Smooth muscle cell (in vitro differentiated cells): ENCODE results near the gene C16orf89. TPM values are rescaled to one million over a fixed set of nuclear protein-coding genes. Genes with fewer than 3 reads are reported as not detected.

Experiments used
- DNase-seq: peaks from one replicate; lab custom pipeline; 2025; ENCODE audit not compliant: unreplicated experiment; lab: John Stamatoyannopoulos, UW
- H2AFZ ChIP-seq: fragments of 200-600 bp; sonication (generic); 2 replicates; pipeline ENCODE4 v1.6.0; 2016; ENCODE audit warnings: antibody characterized with exemption, low read depth, mild to moderate bottlenecking
- H3F3A ChIP-seq: fragments of 200-600 bp; sonication (generic); 2 replicates; pipeline ENCODE4 v1.6.0; 2017; ENCODE audit warnings: antibody characterized with exemption, low read depth
- H3K27ac ChIP-seq: fragments of 200-600 bp; sonication (generic); 2 replicates; pipeline ENCODE4 v1.5.1; 2016; ENCODE audit warnings: low read depth, mild to moderate bottlenecking
- H3K27me3 ChIP-seq: fragments of 200-600 bp; sonication (generic); 2 replicates; pipeline ENCODE4 v1.6.1; 2016; ENCODE audit warnings: low read depth, mild to moderate bottlenecking
- H3K36me3 ChIP-seq: fragments of 200-600 bp; sonication (generic); 2 replicates; pipeline ENCODE4 v1.5.1; 2016; ENCODE audit warnings: low read depth
- H3K4me1 ChIP-seq: fragments of 200-600 bp; sonication (generic); 2 replicates; pipeline ENCODE4 v1.5.1; 2016; ENCODE audit warnings: low read depth
- H3K4me2 ChIP-seq: fragments of 200-600 bp; sonication (generic); 2 replicates; pipeline ENCODE4 v1.6.0; 2016; ENCODE audit warnings: mild to moderate bottlenecking
- H3K4me3 ChIP-seq: fragments of 200-600 bp; sonication (generic); 2 replicates; pipeline ENCODE4 v1.5.1; 2016; ENCODE audit warnings: mild to moderate bottlenecking
- H3K79me2 ChIP-seq: fragments of 200-600 bp; sonication (generic); 2 replicates; pipeline ENCODE4 v1.6.0; 2016; ENCODE audit warnings: low read depth, mild to moderate bottlenecking
- H3K9ac ChIP-seq: fragments of 200-600 bp; sonication (generic); 2 replicates; pipeline ENCODE4 v1.6.0; 2016; ENCODE audit warnings: low read depth
- H3K9me3 ChIP-seq: fragments of 200-600 bp; sonication (generic); replicated peaks from 2 replicates; pipeline ENCODE4 v1.5.1; 2016; ENCODE audit warnings: low read depth
- H4K20me1 ChIP-seq: fragments of 200-600 bp; sonication (generic); 2 replicates; pipeline ENCODE4 v1.6.0; 2016; ENCODE audit warnings: low read depth
- CTCF ChIP-seq: fragments of 200-600 bp; sonication (generic); IDR thresholded peaks from 2 replicates; pipeline ENCODE4 v1.5.1; 2017; ENCODE audit warnings: borderline replicate concordance, mild to moderate bottlenecking, antibody characterized with exemption; ENCODE audit not compliant: insufficient read depth, poor library complexity, severe bottlenecking
- WGBS: methylation state at CpG from one replicate; pipeline ENCODE4 v1.1.7; 2016; ENCODE audit warnings: low lambda C conversion rate; 5-methylcytosine and 5-hydroxymethylcytosine counted together
- polyA plus RNA-seq: library from polyadenylated mRNA; unstranded; fragments of >200 nt; fragmentation: Nextera tagmentation; extraction: Ambion mirVana; gene quantifications from 2 replicates; pipeline ENCODE4 v1.2.1, GENCODE V29; 2016
- total RNA-seq: library from RNA; depleted of rRNA; stranded (reverse); fragments of >200 nt; gene quantifications from 2 replicates; pipeline ENCODE4 v1.2.3, GENCODE V29; 2014

Gene C16orf89
- total and polyA plus RNA-seq, 2 experiments from 2014 or later, result not detected

GRCh38 chr16:5030251-5030870 lies 35.4 kb downstream of the C16orf89 start:
- Histone ChIP-seq H3K27me3 (no peaks in the 10 kb centered on the region), H3K4me1 (peaks cover 7% of the 10 kb centered on the region), H3K27ac (no peak overlapping the region), H3K36me3 (no peaks in the 10 kb centered on the region), H3K9me3 (no peaks in the 10 kb centered on the region), H3K79me2 (no peaks in the 10 kb centered on the region), H3F3A (no peaks in the 10 kb centered on the region), H4K20me1 (no peaks in the 10 kb centered on the region), H2AFZ (no peak overlapping the region), H3K4me2 (no peak overlapping the region), H3K9ac (no peak overlapping the region), H3K4me3 (no peak overlapping the region)
- WGBS, result 91% methylated on average over 12 of the region's 12 CpGs
- no peak for DNase-seq
- no peak for TF ChIP-seq CTCF

GRCh38 chr16:5028950-5029475 lies 36.7 kb downstream of the C16orf89 start:
- Histone ChIP-seq H3K9ac (no peak overlapping the region), H3K79me2 (no peaks in the 10 kb centered on the region), H3K4me2 (no peak overlapping the region), H4K20me1 (no peaks in the 10 kb centered on the region), H3K27me3 (no peaks in the 10 kb centered on the region), H3K9me3 (no peaks in the 10 kb centered on the region), H3K36me3 (no peaks in the 10 kb centered on the region), H3K27ac (no peak overlapping the region), H2AFZ (no peak overlapping the region), H3F3A (no peaks in the 10 kb centered on the region), H3K4me3 (no peak overlapping the region), H3K4me1 (peaks cover 1% of the 10 kb centered on the region)
- WGBS, result 93% methylated on average over 18 of the region's 18 CpGs
- no peak for TF ChIP-seq CTCF
- no peak for DNase-seq

- H3K27me3 ChIP-seq, result no peaks in the 10 kb centered on the region
- DNase-seq, result no peak
- WGBS, result 97% methylated on average over 32 of the region's 32 CpGs
- H2AFZ ChIP-seq, result no peak overlapping the region
- no peak overlapping the region for H3K4me2 ChIP-seq
- no peak overlapping the region for H3K27ac ChIP-seq
- no peaks in the 10 kb centered on the region for H3K79me2 ChIP-seq
- TF ChIP-seq CTCF, result no peak
- H3K4me3 ChIP-seq, result no peak overlapping the region
- no peaks in the 10 kb centered on the region for H4K20me1 ChIP-seq
- H3K36me3 ChIP-seq, result no peaks in the 10 kb centered on the region
- no peaks in the 10 kb centered on the region for H3K9me3 ChIP-seq
- H3F3A ChIP-seq, result no peaks in the 10 kb centered on the region
- H3K9ac ChIP-seq, result no peak overlapping the region
- no peaks in the 10 kb centered on the region for H3K4me1 ChIP-seq
These were observed 38.1 kb downstream of the C16orf89 start for GRCh38 chr16:5027575-5028235.

GRCh38 chr16:5027086-5027485 lies 38.7 kb downstream of the C16orf89 start:
- Histone ChIP-seq H2AFZ (no peak overlapping the region), H3K4me2 (no peak overlapping the region), H3K9ac (no peak overlapping the region), H4K20me1 (no peaks in the 10 kb centered on the region), H3K4me1 (no peaks in the 10 kb centered on the region), H3K36me3 (no peaks in the 10 kb centered on the region), H3F3A (no peaks in the 10 kb centered on the region), H3K4me3 (no peak overlapping the region), H3K27ac (no peak overlapping the region), H3K9me3 (no peaks in the 10 kb centered on the region), H3K27me3 (no peaks in the 10 kb centered on the region), H3K79me2 (no peaks in the 10 kb centered on the region)
- no peak for DNase-seq
- no peak for TF ChIP-seq CTCF
- WGBS, result 87% methylated on average over 7 of the region's 7 CpGs
